CD4-positive, alpha-beta T cell treated with Interleukin-2 at 100 ng/mL for 4 hours (primary cell): ENCODE results near the gene ORMDL3.
A peak's percentile ranks its signal among the peaks of the same experiment; 100 is the strongest.
"Not testable (repeated sequence)": the region's sequence is repeated elsewhere in the genome, so short reads cannot be mapped to it uniquely, and the experiment has no call there.

Experiments
- DNase-seq: peaks from one replicate; pipeline ENCODE4 v3.0.0-alpha.2; 2020; ENCODE audit warnings: low spot score

ORMDL3 gene

DNA sequence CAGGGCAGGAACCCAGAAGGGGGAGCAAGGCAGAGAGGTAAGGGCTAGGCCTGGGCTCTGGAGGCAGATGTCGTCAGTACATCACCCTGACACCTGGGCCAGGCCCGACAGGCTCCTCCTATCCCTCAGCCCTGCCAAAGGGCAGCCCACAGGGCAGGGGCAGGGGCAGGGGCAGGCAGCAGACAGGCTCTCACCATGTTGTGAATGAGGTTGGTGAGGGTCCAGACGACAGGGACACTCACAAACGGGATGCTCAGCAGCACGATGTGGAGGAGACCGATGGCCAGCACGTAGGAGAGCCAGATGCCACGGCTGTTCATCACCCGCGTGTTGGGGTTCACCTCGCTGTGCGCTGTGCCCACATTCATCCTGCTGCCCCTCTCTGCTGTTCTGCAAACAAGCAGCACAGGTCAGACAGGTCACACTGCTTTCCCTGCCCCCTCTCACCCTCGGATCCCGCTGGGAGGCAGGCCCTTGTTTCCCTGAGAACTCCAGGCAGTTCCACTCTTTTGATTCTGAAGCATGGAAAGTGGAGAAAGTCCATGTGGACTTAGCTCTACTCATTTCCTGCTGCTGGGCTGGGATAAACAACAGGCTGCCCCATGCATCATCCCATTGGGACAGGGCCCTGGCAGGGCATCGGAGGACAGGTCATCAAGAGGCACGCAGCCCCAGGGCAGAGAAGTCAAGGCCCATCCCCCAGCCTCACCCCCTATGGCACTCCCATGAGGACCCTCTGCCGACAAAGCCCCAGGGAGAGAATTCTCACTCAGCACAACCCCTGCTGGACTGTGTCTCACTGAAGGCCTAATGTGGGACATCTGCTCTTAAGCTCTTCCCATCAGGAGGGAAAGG lies 3.3 kb downstream of the ORMDL3 start:
- no peak for DNase-seq

DNA sequence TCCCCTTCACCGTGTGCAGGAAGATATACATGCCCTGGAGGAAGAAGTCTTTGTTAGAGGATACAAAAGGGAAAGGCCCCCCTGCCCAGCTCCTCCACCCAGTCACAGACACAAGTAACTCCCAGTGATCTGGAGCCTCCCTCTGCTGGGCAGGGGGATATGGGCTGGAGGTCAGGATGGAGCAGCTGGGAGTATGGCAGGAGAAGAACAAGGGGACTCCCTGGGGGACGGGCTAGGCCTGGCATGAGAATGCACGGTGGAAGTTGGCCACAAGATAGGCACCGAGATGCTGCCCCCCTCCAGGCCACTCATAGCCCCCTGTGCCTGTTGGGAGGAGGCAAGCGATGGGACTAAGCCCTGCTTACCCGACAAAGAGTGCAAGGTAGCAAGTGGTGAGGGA lies 4.2 kb downstream of the ORMDL3 start:
- no peak for DNase-seq

DNA sequence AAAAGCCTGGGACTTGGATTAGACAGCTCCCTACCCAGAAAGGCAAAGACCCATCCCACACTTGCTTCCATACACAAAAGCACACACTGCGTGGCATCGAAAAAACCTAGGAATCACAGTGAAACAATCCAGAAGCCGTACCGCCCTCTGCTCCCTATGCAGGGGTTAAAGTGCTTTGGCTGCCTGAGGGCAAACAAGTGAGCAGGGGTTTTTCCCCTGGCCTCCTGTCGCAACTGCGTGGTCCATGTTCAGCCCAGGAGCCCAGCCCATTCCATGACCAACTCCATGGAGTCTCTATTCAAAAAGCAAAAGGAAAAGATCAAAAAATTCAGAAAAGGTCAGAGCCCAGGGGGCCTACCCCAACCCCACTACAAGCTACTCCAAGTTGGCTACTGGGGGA lies 5.4 kb downstream of the ORMDL3 start:
- no peak for DNase-seq

DNA sequence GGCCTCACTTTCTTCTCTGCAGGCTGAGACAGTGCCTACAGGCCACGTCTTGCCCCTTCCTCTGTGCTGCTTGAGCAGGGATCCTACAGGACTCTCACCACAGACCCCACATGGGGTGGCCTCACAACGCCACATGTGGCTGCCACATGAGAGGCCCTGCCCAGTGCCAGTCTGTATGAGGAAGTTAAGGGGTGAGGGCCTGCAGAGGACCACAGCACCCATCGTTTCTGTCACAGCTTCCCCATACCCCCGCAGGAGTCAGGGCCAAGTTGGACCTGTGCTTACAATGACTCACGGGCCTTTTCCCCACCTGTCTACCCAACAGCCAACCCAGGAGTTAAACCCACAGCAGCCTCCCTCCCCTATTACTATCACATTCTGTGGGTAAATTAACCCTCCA lies 6.1 kb downstream of the ORMDL3 start:
- peak; percentile 41 for DNase-seq

DNA sequence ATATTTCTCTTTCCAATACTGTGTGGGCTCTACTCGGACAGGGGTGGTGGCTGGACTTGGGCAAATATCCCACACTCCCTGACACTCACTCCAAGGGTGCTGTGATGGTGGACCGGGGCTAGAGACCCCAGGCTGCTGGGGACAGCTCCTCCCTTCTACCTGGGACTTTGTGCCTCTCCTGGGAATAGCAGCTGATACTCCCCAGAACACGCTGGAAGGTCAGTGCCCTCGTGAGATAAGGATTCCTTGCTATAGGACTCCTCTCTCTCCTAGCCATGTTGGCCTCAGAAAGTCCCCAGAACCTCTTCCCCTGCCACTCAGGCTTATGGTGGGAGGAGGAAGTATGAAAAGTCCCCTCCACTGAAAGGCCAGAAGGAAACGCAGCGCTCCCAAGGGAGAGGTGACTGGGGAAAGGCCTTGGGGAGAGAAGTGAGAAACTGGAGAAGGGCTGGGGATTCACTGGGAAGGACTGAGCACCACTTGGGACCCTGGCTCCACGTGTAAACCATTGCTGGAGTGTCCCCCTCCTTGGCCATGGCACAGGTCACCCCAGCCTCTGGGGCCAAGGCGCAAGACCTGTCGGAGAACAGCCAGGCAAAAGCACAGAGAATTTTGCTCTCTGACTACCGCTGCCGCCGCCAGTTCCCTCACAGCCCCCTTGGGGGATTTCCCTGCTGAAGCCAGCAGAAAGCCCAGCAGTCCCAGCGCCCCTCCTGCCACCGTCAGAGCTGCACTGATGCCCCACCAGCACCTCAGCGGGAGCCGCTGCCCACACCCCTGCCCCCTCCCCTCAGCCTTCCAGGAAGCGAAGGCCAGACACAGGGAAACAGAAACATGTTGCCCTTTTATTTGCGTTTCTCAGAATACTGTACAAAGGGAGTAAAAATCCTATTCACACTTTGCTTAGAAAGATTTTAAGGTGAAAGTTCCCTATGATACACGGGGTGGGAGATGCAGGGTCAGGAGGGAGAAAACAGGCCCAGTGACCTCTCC lies 6.9 kb downstream of the ORMDL3 start:
- DNase-seq, result peak; percentile 79

DNA sequence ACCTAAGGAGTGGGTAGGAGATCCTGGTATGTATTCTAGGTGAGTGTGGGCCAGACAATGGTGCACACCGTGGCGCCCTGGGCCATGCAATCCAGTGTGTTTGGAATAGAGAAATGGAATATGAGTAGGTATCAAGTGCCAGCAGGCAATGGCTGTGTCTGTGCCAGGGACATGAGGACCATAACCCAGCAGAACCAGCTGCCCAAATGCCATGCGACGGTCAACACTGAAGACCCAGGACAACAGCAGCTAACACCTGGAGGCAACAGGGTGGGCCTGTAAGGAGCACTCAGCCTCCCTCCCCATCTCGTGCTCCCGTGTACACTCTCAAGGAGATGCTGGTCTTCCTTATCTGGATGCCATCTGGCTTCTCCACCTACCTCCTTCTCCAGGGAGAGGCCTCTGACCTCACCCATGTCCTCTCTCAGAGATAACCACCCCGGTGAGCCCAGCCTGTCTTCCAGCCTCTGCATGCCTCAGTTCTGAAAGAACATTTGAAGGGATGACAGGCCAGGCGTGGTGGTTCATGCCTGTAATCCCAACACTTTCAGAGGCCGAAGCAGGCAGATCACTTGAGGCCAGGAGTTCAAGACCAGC lies 8.2 kb downstream of the ORMDL3 start:
- no peak for DNase-seq

DNA sequence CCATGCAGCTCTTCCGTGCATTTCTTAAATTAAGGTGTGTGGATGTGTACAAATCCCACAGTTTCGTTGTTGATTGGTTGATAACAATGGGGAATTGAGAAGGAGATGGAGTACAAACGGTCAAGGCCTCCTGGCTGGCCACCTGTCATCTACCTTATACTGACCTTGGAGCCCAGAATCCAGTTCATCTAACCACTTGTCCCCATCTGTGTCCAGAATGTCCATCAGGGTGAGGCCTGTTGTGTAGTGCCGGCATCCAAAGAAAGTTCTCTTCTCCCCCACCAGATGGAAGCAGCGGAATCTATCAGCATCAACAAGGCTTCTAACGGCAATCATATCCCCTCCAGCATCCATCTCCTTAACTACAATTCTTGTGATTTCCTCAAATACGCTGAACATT lies 10.5 kb downstream of the ORMDL3 start:
- DNase-seq, result no peak

DNA sequence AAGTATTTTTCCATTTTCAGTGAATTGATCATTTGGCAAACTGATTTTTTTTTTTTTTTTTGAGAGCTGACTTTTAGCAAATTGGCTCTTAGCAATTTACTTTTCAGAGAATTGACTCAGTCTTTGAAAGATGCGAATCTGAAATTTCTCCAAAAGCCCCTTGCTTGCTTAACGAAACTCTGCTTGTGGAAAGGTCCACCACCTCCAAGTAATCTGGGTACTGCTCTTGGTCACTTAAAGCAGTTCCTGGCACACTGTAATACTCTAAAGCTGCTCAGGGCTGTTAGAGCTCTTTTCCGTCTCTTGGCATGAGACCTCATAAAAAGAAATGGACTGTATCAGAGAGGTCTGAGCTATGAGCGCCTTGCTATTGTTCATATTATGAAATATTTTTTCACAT lies 11.8 kb downstream of the ORMDL3 start:
- DNase-seq, result no peak

DNA sequence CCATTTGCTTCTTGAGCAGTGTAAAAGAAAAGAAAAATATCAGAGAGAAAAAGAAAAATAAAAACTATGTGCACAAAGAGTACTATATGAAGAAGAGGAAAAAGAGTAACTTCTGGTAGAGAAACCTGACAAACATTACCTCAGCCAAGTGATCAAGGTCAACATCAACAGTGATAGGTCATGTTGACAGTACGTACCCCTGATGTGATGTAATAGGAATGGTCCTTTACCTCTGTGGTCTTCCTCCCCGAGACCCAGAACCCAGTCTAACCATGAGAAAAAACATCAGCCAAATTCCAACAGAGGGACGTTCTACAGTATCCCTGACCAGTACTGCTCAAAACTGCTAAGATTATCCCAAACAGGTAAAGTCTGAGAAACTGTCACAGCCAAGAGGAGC lies 13.4 kb downstream of the ORMDL3 start:
- no peak for DNase-seq

DNA sequence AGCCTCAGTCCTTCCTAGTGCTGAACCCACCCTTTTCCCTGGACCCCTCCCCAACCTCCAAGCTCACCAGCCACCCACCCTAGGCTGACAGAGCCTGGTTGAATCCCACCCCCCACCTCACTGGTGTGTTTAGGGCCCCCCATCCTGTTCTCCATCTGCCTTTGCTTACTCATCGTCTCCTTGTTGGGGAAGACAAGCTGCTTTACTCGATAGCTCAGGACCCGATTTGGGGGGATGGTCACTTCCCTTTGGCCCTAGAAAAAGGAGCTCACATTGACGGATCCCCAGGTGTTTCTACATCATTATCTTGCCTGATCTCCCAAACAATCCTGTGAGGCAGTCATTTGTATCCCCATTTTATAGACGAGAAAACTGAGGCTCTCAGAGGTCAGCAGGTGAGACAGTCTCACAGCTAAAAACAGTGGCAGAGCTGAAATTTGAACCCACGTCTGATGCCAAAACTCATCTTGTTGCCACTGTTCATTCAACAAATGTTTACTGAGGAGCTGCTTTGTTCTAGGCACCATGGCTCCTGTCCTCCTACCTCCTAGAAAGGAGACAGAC lies 18.5 kb downstream of the ORMDL3 start:
- no peak for DNase-seq

DNA sequence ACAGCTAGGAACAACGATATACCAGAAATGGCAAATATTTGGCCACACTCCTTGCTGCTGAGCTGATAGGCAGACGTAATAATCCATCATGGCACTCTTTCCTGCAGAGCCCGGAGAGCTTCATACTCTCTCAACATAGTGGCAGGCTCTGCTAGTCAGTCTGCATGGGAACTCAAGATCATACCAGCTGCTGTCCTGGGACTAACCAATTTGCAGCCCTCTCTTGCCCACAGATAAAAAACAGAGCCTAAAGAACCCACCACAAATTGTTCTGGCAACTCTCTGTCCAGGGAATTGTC lies 22.5 kb downstream of the ORMDL3 start:
- no peak for DNase-seq

DNA sequence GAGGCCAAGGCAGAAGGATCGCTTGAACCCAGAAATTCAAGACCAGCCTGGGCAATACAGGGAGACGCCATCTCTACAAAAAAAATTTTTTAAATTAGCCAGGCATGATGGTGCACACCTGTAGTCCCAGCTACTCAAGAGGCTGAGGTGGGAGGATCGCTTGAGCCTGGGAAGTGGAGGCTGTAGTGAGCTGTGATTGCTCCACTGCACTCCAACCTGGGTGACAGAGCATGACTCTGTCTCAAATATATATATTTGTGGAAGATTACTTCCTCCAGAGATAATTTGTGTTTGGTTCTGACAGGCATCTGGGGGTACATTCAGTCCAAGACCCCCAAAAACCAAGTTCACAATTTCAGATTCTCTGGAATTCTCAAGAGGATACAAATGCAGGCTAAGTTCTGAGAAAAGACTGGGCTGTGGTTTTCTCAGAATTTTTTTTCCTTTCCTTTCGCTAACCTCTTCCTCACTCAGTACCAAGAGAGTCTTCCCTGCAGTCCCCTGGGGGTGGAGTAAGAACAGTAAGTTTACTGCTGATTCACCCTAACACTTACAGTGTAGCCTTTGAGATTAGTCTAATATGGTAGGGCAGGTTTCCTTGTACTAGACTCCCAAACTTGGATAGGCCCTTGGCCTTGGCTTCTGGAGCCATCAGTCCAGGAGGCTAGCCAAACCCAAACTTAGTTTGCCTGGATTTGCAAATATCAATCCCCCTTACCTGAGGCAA lies 24.1 kb downstream of the ORMDL3 start:
- DNase-seq, result peak; percentile 43

DNA sequence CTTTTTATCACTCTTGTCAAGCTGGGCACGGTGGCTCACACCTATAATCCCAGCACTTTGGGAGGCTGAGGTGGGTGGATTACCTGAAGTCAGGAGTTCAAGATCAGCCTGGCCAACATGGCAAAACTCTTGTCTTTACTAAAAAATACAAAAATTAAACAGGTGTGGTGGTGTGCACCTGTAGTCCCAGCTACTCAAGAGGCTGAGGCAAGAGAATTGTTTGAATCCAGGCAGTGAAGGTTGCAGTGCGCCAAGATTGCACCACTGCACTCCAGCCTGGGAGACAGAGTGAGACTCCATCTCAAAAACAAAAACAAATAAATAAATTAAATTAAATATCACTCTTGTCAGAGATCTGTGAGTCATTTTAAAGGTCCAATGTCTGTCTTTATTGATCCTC lies 25.4 kb downstream of the ORMDL3 start:
- DNase-seq, result not testable (repeated sequence)

DNA sequence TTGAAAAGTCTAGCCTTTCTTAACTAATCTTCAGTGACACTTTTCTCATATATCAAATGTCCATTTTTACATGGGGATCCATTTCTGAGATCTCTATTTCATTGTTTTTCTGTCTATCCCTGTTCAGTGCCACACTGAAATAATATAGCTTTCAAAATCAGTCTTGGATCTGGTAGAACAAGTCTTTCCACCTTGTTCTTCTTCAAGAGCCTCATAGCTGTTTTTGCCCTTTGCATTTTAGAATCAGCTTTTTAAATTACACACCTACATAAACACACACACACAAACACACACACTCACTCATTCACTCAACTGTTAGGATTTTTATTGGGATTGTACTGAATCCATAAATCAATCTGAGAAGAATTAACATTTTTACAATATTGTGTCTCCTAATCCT lies 28.2 kb downstream of the ORMDL3 start:
- DNase-seq, result no peak

DNA sequence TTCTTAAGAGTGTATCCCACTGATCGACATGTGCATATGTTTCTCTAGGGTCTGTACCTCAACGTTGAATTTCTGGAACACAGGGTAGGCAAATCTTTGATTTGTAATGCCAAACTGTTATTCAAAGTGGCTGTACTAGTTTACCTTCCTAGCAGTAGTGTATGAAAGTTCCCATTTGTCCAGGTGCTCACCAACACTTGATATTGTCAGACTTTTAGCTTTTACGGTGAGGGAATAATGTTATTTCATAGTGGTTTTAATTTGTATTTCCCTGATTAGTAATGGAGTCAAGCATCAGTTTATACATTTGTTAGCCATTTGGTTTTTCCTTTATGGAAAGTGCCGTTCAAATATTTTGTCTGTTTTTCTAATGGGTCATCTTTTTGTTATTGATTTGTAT lies 29.3 kb downstream of the ORMDL3 start:
- no peak for DNase-seq

DNA sequence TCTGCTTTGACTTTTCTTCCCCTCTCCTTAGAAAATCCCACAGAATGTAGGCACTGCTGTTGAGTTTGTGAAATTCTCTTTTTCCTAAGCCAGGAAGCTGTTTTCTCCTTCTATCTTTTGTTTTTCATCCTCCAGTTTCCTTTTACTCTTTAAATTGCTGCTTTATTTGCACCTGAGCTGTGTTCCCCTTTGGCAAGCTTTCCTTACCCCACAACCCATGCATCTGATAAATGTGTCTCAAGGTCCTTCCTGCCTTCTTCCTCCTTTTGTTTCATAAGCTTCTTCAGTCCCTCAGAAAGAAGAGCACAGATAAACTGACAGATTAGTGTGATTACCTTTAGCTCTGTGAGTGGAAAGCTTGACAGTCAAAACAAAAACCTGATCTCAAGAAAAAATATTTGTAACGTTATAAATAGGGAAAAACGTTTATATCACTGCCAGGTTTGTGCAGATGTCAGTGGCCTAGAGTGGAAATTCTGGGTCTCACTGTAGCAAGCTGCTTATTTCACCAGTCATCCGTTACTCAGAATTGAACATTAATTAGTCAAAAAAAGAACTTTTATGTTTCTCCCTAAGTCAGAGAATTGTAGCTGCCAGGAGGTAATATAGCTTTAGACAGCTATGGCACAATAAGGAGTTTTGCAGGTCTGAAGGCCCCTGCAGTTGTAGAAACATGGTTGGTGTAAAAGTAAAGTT lies 32.6 kb downstream of the ORMDL3 start:
- DNase-seq, result no peak

DNA sequence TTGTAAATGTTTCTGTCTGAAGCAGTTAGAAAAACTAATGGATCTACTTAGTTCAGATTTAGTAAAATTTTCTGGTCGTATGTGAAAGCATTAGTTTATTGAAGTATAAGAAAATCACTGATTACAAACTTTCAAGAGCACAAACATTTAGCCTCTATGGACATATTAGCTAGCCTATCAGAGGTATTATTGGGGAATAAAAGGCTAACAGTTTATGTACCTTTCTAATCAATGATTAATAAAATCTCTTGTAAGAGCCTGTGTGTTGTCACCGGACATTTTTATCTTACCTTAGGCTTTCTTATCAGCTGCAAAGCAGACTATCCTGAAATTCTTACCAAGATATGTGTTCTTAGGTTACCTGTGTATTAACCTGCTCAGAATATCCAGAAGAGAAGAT lies 38.2 kb downstream of the ORMDL3 start:
- DNase-seq, result no peak

DNA sequence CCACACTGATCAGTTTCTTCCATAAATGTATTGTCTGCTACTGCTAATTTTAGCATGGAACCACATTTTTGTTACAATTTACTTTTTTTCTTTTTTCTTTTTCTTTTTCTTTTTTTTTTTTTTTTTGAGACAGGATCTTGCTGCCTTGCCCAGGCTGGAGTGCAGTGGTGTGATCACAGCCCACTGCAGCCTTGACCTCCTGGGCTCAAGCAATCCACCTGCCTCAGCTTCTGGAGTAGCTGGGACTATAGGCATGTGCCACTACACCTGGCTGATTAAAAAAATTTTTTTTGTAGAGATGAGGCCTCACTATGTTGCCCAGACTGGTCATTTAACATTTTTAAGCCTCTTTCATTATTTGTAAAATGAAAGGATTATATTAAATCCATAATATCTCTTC lies 40.3 kb downstream of the ORMDL3 start:
- no peak for DNase-seq

DNA sequence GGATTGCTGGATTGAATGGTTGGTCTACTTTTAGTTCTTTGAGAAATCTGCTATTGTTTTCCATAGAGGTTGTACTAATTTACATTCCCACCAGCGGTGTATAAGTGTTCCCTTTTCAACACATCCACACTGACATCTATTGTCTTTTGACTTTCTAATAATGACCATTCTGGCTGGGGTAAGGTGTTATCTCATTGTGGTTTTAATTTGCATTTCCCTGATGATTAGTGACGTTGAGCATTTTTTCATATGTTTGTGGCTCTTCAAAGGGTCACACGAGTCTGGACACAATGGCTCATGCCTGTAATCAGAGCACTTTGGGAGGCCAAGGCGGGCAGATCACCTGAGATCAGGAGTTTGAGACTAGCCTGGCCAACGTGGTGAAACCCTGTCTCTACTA lies 41.3 kb downstream of the ORMDL3 start:
- DNase-seq, result not testable (repeated sequence)

DNA sequence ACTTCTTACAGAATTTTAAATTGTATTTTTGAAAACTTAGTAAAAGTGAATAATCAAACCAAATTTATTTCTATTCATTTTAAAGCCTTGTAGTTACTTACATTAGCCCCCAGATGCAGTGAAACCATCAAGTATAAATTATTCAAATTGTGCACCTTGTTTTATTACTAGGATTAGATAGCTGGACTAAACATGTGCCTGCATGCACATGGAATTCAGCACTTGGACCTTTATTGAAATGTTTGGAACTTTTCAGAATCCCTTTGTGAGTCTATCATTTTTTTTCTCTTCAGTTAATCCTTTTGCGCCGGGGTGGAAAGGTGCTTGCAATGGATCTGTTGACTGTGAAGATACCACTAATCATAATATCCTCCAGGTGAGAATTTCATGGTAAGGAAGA lies 54.6 kb downstream of the ORMDL3 start:
- DNase-seq, result no peak

DNA sequence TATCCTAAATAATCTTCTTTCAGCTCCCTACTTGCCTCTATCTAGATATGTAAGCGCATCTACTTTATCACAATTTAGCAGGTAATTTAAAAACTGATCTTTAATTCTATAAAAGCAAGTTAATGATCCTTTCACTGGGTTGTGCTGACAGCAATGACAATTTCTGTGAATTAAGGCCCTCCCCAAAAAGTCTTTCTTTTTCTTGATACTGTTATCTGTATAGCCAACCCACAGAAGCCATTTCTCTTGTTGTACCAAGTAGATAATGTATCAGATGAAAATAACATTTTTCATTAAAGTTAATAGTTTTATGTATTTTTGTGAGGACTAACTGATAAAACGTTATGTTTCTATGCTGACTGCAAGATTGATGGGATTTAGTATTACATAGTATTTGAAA lies 55.6 kb downstream of the ORMDL3 start:
- no peak for DNase-seq
